Gastrocnemius medialis (tissue), 4 donors: Measurements from ENCODE around the gene FHOD1. TPM values are rescaled to one million over a fixed set of nuclear protein-coding genes. Genes with fewer than 3 reads are reported as not detected.

ENCODE experiments used
- ATAC-seq, 2 donors: fragments of 150-250 bp; one replicate each; pipeline ENCODE4 v1.9.1; 2016
- DNase-seq, 2 donors: peaks; one replicate each; pipeline ENCODE4 v3.0.0-alpha.2; 2019
- H3K27ac ChIP-seq, 4 donors: fragments of 200-600 bp; sonication (generic); 1 replicate in 1 of 4; 2 replicates in 3 of 4; pipeline ENCODE4 v1.5.1; 2016 to 2018; ENCODE audit warnings: mild to moderate bottlenecking in 2 of 4, moderate library complexity in 1 of 4
- H3K27me3 ChIP-seq, 3 donors: fragments of 200-600 bp; sonication (generic) in 2 of 3; 1 replicate in 1 of 3; 2 replicates in 2 of 3; pipeline versions ENCODE4 v1.5.1 to v1.6.0; 2016 to 2019; ENCODE audit warnings: mild to moderate bottlenecking in 1 of 3, moderate library complexity in 1 of 3
- H3K36me3 ChIP-seq, 2 donors: fragments of 200-600 bp; sonication (generic) in 1 of 2; one replicate each; pipeline ENCODE4 v1.5.1; 2017 to 2018
- H3K4me1 ChIP-seq, 2 donors: fragments of 200-600 bp; sonication (generic) in 1 of 2; one replicate each; pipeline ENCODE4 v1.5.1; 2016 to 2017; ENCODE audit warnings: mild to moderate bottlenecking in 2 of 2
- H3K4me3 ChIP-seq, 4 donors: fragments of 200-600 bp; sonication (generic) in 3 of 4; 1 replicate in 1 of 4; 2 replicates in 3 of 4; pipeline ENCODE4 v1.5.1; 2016 to 2019; ENCODE audit warnings: mild to moderate bottlenecking in 2 of 4
- H3K9me3 ChIP-seq, 3 donors: fragments of 200-600 bp; sonication (generic) in 2 of 3; 1 replicate in 1 of 3; 2 replicates in 2 of 3; pipeline ENCODE4 v1.5.1; 2016 to 2019
- POLR2A ChIP-seq, 2 donors: fragments of 450-650 bp; IDR thresholded peaks; one replicate each; pipeline ENCODE4 v1.6.1; 2017; ENCODE audit warnings: antibody characterized with exemption in 2 of 2, mild to moderate bottlenecking in 2 of 2, moderate library complexity in 2 of 2
- in situ Hi-C, 4 donors: fragments of 200-750 bp; cut with MboI; loops; one replicate each; pipeline versions ENCODE4 v1.15.0 to v1.8.0; 2017; ENCODE audit warnings: low sequenced_read_pairs in 4 of 4
- intact Hi-C: fragments of 100-400 bp; cut with DNase I; formaldehyde crosslinking; loops from one replicate; pipeline ENCODE4 v1.15.1; 2023; ENCODE audit warnings: low total_unique reads
- total RNA-seq, 4 donors: library from RNA; depleted of rRNA; stranded (reverse); fragments of >200 nt; gene quantifications; one replicate each; pipeline versions ENCODE4 v1.1.0 to v1.2.3, GENCODE V29; 2016
- TF ChIP-seq, protein P1 (sequence below), 5 experiments: fragments of 450-650 bp in 3 of 5; fragments of 200-600 bp in 2 of 5; sonication (generic) in 2 of 5; IDR thresholded peaks in 4 of 5; conservative IDR thresholded peaks in 1 of 5; 1 replicate in 4 of 5; 2 replicates in 1 of 5; pipeline ENCODE4 v1.5.1; 2016 to 2019; ENCODE audit warnings: antibody characterized with exemption in 5 of 5, mild to moderate bottlenecking in 3 of 5, moderate library complexity in 3 of 5

Gene FHOD1
- total RNA-seq: 10 to 100 TPM; 26.3 to 65.3 (median 52.4) TPM

DNA sequence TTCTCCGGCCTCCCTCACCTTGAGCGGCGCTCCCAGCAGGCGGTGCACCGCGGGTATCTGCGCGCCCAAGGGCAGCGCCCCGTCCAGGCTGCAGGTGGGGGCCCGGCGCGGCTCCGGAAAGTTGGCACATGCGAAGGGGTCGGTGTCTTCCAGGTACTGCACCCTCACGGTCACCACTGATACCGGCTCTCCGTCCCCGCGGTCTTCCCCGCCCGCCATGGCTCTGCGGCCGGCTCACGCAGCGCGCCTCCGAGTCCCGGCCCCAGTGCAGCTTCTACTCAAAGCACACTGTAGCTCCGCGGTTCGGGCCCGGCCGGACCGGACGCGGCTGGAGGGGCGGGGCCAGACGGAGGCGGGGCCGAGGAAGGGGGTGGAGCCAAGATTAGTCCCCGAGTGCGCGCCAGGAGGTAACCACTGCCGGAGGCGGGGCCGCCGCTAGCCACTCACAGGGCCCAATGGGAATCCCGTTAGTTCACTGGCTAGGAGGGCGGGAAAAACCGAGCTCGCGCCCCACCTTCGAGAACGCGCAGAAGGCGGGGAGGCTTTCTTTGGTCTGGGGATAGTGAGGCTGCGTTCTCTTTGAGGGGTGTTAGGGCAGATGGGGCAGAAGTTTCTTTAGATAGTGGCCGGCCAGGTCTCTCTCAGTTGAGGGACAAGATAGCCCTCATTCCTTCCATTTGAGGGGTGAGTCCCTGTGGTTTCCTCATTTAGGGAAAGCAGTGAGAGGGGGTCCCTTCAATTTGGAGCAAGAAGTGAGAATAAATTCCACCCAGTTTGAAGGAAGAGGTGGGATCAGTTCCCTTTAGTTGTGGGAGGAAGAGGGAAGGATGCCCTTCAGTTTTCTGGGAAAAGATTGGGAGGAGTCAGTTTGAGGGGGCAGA is at the start of gene FHOD1:
Gene FHOD1 (minus strand): TSS at position 290 of the 881 bp plus-strand sequence. CDS start 71 bp downstream, at position 219.
- peak within 1 kb of the TSS; percentile 84 to 93 (median 90) for H3K4me3 ChIP-seq
- H3K9me3 ChIP-seq: no peaks in the 10 kb centered on the region
- peak within 1 kb of the TSS; percentile 94 to 99 (median 98) for H3K27ac ChIP-seq
- peak; percentile 45 to 46 for ATAC-seq
- in situ Hi-C loops (no loop called here), intact Hi-C loops (loop anchor here (5.0 kb wide), 3 partner anchors 85 to 825 kb away; partner anchors contain the start of gene HSF4)
- no peaks in the 10 kb centered on the region for H3K27me3 ChIP-seq
- H3K4me1 ChIP-seq: peaks cover 53 to 56% of the 10 kb centered on the region in 2 donors
- TF ChIP-seq POLR2A (IDR thresholded peaks at IDR 0.05): peak; percentile 86 to 93
- TF ChIP-seq, protein P1, sequence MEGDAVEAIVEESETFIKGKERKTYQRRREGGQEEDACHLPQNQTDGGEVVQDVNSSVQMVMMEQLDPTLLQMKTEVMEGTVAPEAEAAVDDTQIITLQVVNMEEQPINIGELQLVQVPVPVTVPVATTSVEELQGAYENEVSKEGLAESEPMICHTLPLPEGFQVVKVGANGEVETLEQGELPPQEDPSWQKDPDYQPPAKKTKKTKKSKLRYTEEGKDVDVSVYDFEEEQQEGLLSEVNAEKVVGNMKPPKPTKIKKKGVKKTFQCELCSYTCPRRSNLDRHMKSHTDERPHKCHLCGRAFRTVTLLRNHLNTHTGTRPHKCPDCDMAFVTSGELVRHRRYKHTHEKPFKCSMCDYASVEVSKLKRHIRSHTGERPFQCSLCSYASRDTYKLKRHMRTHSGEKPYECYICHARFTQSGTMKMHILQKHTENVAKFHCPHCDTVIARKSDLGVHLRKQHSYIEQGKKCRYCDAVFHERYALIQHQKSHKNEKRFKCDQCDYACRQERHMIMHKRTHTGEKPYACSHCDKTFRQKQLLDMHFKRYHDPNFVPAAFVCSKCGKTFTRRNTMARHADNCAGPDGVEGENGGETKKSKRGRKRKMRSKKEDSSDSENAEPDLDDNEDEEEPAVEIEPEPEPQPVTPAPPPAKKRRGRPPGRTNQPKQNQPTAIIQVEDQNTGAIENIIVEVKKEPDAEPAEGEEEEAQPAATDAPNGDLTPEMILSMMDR (IDR thresholded peaks at IDR 0.05 in 4 of 5, conservative IDR thresholded peaks at IDR 0.05 in 1 of 5): peak in 1 of 5 experiments; percentile 6
- peak; percentile 98 to 99 for DNase-seq
- no peaks in the 10 kb centered on the region for H3K36me3 ChIP-seq

DNA sequence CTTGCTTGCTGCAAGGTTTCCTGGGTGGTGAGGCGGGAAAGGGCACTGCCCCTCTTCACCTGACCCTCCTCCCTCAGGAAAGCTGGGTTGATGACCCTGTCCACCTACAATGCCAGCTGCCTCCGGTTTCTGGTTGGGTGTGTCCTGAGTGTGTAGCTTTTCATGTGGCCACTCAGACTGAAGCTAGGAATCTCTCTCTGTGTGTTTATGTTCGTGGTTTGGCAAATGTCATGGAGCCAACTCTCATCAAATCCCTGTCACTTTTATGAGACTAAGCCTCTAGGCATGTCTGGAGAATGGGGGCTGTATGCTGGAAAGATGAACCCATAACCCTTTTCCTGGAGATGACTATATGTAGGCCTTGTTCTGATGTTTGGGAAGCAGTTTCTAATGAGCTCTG is 49.1 kb upstream of the FHOD1 start:
- ATAC-seq: no peak
- TF ChIP-seq POLR2A (IDR thresholded peaks at IDR 0.05): no peak
- TF ChIP-seq, protein P1 (IDR thresholded peaks at IDR 0.05 in 4 of 5, conservative IDR thresholded peaks at IDR 0.05 in 1 of 5): no peak
- no peak overlapping the region for H3K4me3 ChIP-seq
- DNase-seq: no peak
- H3K27ac ChIP-seq: no peak overlapping the region
- H3K36me3 ChIP-seq: no peaks in the 10 kb centered on the region
- H3K27me3 ChIP-seq: no peaks in the 10 kb centered on the region
- intact Hi-C loops: no loop called here
- in situ Hi-C loops: no loop called here
- H3K9me3 ChIP-seq: no peaks in the 10 kb centered on the region
- no peaks in the 10 kb centered on the region for H3K4me1 ChIP-seq

DNA sequence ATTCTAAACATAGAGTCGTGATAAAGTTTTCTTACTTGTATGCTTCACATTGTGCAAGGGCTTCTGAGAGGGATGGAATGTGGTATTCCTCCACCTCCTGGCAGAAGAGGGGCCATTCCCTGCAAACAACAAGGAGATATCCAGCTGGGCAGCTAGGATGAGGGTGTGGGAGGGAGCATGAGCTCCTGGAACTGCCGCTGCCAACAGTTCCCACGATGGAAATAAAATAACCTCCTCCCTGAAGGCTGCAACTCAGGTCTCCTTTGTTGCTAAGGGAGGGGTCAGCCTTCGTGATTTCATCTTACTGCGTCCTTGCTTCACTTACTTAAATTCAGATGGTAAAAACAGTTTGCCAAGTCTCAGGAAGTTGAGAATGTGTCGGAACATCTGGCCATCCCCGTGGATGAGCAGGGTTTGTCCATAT is 47.7 kb upstream of the FHOD1 start:
- in situ Hi-C loops (no loop called here), intact Hi-C loops (no loop called here)
- Histone ChIP-seq H3K27me3 (no peaks in the 10 kb centered on the region), H3K4me3 (no peak overlapping the region), H3K9me3 (no peaks in the 10 kb centered on the region), H3K36me3 (no peaks in the 10 kb centered on the region), H3K27ac (no peak overlapping the region), H3K4me1 (no peaks in the 10 kb centered on the region)
- ATAC-seq (no peak), DNase-seq (no peak)
- TF ChIP-seq, protein P1 (IDR thresholded peaks at IDR 0.05 in 4 of 5, conservative IDR thresholded peaks at IDR 0.05 in 1 of 5): no peak
- no peak for TF ChIP-seq POLR2A (IDR thresholded peaks at IDR 0.05)

DNA sequence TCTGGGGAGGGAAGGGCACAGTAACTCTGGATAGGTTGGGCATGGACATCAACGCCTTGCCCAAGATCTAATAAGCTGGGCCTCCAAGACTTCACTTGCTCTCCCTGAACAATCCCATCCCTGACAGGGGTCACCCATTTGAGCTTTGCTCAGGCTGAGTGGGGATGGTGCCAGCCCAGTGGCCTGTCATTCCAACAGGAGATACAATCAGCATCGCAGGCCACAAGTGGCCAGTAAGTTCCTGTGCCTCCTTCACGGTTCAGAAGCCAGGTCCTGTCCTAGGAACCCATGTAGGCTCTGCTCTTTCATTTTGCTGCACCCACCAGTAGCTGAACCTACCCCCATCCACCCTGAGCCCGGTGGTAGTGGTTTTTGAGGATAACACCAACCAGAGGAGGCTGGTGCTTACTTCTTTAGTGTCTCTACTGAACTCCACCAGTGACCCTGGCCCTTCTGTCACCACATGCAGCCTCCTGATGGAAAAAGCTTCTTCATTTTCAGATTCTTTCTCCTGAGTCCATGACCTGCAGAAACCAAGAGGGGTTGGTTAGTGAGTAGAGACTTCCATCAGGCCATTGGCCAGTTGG is 47.0 kb upstream of the FHOD1 start:
- ATAC-seq (no peak), DNase-seq (no peak)
- no peaks in the 10 kb centered on the region for H3K27me3 ChIP-seq
- H3K4me3 ChIP-seq: no peak overlapping the region
- H3K9me3 ChIP-seq: no peaks in the 10 kb centered on the region
- no peak overlapping the region for H3K27ac ChIP-seq
- H3K36me3 ChIP-seq: no peaks in the 10 kb centered on the region
- in situ Hi-C loops: no loop called here
- TF ChIP-seq POLR2A (IDR thresholded peaks at IDR 0.05): no peak
- TF ChIP-seq, protein P1 (IDR thresholded peaks at IDR 0.05 in 4 of 5, conservative IDR thresholded peaks at IDR 0.05 in 1 of 5): no peak
- intact Hi-C loops: no loop called here
- H3K4me1 ChIP-seq: no peaks in the 10 kb centered on the region
